Effector memory CD4-positive, alpha-beta T cell (primary cell): ENCODE results near the gene GTF3C2.

ENCODE experiments used
- DNase-seq, 3 donors: peaks; one replicate each; pipeline ENCODE4 v3.0.0-alpha.2; 2020
- H3K27ac ChIP-seq: 2 replicates; pipeline ENCODE4 v1.7.0; 2013; ENCODE audit warnings: mild to moderate bottlenecking, low read length, moderate library complexity; ENCODE audit not compliant: insufficient read depth, poor library complexity, severe bottlenecking
- H3K27me3 ChIP-seq: replicated peaks from 2 replicates; pipeline ENCODE4 v1.7.0; 2013; ENCODE audit warnings: mild to moderate bottlenecking, low read length; ENCODE audit not compliant: insufficient read depth, control insufficient read depth, poor library complexity, severe bottlenecking
- H3K36me3 ChIP-seq: 2 replicates; pipeline ENCODE4 v1.7.0; 2013; ENCODE audit warnings: mild to moderate bottlenecking, low read length, moderate library complexity; ENCODE audit not compliant: control insufficient read depth, insufficient read depth
- H3K4me1 ChIP-seq: 2 replicates; pipeline ENCODE4 v1.7.0; 2013; ENCODE audit warnings: low read length, mild to moderate bottlenecking; ENCODE audit not compliant: control insufficient read depth, insufficient read depth, poor library complexity, severe bottlenecking
- H3K4me3 ChIP-seq: 2 replicates; pipeline ENCODE4 v1.7.0; 2013; ENCODE audit warnings: low read length, low read depth, mild to moderate bottlenecking; ENCODE audit not compliant: insufficient read depth, poor library complexity, severe bottlenecking
- H3K9me3 ChIP-seq: 2 replicates; pipeline ENCODE4 v1.7.0; 2013; ENCODE audit warnings: mild to moderate bottlenecking, low read length, moderate library complexity; ENCODE audit not compliant: control insufficient read depth

The GTF3C2 gene

GRCh38 chr2:27281442-27281841, 75.1 kb downstream of the GTF3C2 start:
- no peak for DNase-seq
- no peak overlapping the region for H3K27ac ChIP-seq
- no peaks in the 10 kb centered on the region for H3K9me3 ChIP-seq
- H3K27me3 ChIP-seq: no peaks in the 10 kb centered on the region
- no peak overlapping the region for H3K4me3 ChIP-seq
- no peaks in the 10 kb centered on the region for H3K36me3 ChIP-seq
- H3K4me1 ChIP-seq: no peaks in the 10 kb centered on the region

DNA sequence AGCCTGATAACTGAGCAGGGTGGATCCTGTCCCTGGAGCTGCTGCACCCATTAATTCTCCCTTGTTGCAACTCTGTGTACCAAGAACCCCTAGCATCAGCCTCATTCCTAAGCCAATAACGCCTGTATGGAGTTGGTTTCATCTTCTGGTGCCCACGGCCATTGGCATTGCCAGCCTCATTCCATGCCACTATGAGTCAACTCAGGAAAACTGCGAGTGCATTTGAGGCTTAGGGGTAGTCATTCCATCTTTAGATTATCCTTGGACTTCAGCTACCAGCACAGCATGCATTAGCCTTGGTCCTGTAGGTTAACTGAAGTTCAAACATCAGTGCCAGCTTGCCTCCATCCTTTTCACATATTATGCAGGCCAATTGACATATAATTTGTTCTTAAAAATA, 75.7 kb downstream of the GTF3C2 start:
- no peak overlapping the region for H3K4me3 ChIP-seq
- H3K4me1 ChIP-seq: no peaks in the 10 kb centered on the region
- no peaks in the 10 kb centered on the region for H3K9me3 ChIP-seq
- no peak overlapping the region for H3K27ac ChIP-seq
- H3K27me3 ChIP-seq: no peaks in the 10 kb centered on the region
- no peak for DNase-seq
- H3K36me3 ChIP-seq: no peaks in the 10 kb centered on the region

DNA sequence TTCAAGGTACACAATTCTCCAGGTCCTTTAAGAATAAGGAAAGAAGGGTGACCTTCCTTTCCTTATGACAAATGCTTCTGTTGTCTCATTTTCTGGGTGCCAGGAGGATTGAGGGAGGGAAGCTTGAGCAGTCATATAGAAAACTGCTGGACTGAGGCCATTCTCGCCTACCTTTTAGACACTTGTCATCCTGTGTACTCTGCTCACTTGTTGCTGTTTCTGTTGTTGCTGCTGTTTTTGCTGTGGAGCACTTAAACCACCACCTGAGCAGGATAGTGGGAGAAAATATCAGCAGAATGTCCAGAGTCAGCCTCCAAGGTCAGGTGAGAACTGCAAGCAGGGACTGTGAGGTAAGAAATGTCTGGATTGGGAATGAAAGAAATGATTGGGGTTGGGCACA, 78.6 kb downstream of the GTF3C2 start:
- DNase-seq: no peak
- Histone ChIP-seq H3K4me1 (no peaks in the 10 kb centered on the region), H3K27ac (no peak overlapping the region), H3K9me3 (no peaks in the 10 kb centered on the region), H3K36me3 (no peaks in the 10 kb centered on the region), H3K4me3 (no peak overlapping the region), H3K27me3 (no peaks in the 10 kb centered on the region)
